GM12873 (cell line): ENCODE measurements around the gene ACO2.
A peak's percentile ranks its signal among the peaks of the same experiment; 100 is the strongest.

ENCODE experiments used
- TF ChIP-seq, protein P1 (sequence below): IDR thresholded peaks from 2 replicates; pipeline ENCODE4 v1.5.1; 2012; ENCODE audit warnings: low read depth, mild to moderate bottlenecking, moderate library complexity, low read length, control low read depth; ENCODE audit not compliant: insufficient read depth; ENCODE audit errors: missing control alignments

ACO2 gene

DNA sequence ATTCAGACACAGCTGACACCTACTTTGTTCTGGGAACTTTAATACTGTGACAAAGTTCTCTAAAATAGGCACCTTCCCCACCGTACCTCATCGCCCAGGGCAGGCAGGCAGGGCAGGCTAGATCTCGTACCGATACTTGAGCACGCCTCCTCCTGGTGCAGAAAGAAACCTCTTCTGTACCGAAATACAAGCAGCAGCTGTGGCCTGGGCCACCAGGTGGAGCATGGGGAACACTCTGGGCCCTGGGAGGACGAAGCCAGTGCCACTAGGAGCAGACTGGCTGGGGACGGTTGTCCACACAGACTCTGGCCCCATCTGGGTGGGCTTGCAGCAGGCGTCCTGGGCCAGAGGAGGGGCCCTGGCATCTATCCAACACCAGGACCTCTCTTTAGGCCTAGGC, 108.0 kb downstream of the ACO2 start:
- TF ChIP-seq, protein P1, sequence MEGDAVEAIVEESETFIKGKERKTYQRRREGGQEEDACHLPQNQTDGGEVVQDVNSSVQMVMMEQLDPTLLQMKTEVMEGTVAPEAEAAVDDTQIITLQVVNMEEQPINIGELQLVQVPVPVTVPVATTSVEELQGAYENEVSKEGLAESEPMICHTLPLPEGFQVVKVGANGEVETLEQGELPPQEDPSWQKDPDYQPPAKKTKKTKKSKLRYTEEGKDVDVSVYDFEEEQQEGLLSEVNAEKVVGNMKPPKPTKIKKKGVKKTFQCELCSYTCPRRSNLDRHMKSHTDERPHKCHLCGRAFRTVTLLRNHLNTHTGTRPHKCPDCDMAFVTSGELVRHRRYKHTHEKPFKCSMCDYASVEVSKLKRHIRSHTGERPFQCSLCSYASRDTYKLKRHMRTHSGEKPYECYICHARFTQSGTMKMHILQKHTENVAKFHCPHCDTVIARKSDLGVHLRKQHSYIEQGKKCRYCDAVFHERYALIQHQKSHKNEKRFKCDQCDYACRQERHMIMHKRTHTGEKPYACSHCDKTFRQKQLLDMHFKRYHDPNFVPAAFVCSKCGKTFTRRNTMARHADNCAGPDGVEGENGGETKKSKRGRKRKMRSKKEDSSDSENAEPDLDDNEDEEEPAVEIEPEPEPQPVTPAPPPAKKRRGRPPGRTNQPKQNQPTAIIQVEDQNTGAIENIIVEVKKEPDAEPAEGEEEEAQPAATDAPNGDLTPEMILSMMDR = peak; percentile 65

GRCh38 chr22:41578114-41578513, 109.2 kb downstream of the ACO2 start:
- TF ChIP-seq, protein P1 = no peak
